Activated T-cell treated with anti-CD3 and anti-CD28 coated beads for 24 hours (primary cell): Measurements from ENCODE around the gene SEPTIN6.

Source experiments
- DNase-seq: peaks from one replicate; pipeline ENCODE4 v3.0.0-alpha.2; 2020; ENCODE audit warnings: low read depth

Gene SEPTIN6

DNA sequence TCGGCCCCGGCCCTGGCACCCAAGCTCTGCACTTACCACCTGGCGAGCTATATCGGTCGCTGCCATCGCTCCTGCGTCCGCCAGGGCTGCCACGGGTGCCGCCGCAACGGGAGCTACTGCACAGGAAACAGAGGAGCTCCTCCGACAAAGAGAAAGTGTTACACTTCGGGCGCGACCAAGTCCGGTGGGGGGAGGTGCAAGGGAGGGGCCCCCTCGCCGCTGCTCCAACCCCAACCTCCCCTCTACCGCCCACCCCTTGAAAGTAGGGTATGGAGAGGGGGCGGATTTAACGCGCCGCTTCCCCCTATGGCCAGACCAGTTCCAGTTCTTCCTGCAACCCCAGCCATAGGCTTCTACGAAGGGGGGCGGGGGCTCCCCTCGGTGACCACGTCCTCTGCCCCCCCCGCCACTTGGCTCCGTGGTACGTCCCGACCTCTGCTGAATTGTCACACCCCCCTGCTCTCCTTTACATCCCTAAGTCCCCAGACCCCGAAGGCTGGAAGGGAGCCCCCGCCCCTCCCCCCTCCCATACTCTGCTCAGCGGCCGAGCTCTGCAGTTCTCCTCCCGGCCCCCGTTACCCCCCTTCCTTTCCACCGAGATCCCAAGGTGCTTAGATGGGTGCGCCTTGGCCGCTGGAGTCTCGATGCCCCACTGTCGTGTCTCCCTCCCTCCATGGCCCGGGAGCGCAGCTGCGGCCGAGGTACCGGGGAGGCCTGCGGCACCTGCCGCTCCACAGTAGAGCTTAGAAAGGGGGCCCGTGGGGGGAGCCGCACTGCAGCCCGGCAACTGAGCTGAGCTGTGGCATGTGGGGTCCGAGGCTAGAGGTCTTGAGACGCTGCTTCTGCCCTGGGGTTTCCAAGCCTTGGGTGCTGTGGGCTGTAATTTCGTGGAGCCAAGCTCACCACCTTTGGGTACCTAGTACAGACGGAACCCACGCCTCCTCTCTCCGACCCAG is at the start of gene SEPTIN6:
Gene SEPTIN6 (minus strand): TSS at position 129 of the 956 bp plus-strand sequence. CDS start 63 bp downstream, at position 66.
- DNase-seq = peak; percentile 73

DNA sequence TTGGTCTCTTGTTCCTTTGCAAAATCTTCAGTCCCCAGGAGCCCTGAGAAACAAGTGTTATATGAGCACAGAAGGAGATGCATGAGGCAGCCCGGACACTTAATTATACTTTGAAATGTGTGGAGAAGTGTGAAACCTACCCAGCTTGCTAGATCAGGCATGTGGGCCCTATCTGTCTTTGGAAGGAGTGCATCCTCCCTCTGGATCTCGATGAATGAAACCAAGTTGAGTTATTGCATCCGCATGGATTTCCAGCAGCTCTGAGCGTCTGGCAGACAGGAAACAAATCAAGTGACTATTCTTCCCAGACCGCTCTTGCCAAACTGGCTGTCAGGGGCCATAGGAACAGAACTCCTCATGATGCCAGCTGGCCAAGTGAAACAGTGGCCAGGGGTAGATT is 45.8 kb upstream of the SEPTIN6 start:
- DNase-seq = no peak

DNA sequence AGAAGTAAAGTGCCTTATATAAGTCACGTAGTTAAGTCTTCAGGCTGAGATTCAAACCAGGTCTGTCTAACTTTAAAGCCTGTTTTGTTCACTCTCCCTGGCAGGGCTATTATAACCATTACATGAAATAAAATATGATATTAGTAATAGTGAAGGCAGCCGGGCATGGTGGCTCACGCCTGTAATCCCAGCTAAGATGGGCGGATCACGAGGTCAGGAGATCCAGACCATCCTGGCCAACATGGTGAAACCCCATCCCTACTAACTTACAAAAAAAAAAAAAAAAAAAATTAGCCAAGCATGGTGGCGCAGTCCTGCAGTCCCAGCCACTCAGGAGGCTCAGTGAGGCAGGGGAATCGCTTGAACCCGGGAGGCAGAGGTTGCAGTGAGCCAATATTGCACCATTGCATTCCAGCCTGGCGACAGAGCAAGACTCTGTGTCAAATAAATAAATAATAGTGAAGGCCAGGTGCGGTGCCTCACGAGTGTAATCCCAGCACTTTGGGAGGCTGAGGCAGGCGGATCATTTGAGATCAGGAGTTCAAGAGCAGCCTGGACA is 43.3 kb upstream of the SEPTIN6 start:
- DNase-seq = no peak

DNA sequence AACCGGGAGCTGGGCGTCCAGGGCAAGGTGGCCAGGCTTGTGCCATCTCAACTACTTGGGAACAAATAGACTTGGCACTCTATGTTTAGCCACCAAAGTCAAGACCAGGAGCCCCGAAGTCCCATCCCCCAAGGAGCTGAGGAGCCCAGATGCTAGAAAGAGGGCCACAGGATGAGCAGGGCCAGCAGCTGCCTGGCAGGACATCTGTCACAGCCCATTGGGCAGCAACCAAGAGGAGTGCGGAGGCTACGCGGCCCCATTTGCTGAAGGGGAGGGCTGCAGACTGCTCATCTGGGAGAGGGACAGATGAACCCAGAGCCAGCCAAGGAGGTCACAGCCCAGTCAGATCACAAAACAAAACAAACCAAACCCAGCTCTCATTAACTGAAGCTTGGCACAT is 42.5 kb upstream of the SEPTIN6 start:
- no peak for DNase-seq

DNA sequence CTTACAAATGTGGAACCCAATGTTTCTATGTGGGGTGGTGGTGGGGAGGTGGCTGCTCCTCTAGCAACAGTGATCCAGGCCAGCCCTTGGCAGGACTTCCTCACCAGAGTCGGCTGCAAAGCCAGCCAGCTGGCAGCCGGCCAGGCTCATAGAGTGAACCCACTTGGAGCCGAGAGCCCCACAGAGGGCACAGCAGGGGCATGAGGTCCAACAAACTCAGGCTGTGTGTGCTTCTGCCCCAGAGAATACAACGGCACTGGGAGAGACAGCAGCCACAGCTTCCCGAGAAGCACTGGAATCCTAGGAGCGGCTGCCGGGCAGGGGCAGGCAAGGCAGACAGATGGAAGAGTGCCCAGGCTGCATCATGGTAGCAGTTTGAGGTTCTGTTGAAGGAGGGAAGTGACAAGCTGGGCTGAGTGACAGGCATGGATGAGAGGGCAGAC is 42.0 kb upstream of the SEPTIN6 start:
- no peak for DNase-seq

DNA sequence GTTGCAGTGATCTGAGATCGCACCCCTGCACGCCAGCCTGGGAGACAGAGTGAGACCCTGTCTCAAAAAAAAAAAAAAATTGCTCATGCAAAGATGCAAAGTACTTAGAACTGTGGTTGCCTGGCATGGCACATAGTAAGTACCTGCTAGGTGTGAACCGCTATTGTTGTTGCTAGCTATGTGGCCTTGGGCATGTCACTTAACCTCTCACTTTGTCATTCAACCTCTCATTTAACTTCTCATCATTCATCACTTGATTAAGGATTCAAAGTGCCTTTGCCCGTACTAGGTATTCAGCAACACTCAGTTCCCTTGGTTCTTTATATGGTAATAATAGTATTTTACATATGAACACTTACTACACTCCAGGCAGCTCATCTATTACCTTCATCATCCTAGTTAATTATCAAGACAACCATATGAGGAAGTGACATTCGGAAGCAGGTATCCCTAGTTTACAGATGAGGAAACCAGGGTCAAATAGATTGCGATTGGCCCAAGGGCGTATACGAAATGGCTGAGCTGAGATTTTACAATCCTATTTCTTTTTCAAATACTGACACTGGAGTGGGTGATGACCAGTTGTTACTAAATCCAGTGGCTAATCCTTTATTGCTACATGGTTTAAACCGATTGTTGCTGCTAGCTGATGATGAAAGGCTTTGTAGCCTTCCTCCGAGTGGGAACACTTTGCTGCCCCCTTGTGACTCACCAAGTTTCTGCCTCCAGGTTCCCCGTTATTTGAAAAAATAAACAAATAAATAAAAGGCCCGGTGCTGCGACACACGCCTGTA is 36.6 kb upstream of the SEPTIN6 start:
- DNase-seq = peak; percentile 36

DNA sequence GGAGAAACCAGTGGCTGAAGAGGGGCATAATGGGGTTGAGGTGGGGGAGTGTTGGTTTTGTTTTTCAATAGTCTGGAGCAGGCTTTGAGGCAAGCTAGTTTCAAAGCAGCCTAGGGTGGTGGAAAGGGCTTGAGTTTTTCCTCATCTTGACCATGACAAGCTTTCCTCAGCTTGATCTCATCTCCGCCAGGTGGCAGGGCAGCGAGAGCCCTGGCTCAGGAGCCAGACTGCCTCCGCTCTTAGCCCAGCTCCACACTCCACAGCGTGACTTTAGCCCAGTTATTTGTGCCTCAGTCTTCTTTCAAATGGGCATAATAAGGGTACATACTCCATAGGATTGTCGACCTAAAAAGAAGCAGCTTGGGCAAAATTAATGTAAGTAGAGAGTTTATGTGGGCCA is 35.5 kb upstream of the SEPTIN6 start:
- DNase-seq = no peak

DNA sequence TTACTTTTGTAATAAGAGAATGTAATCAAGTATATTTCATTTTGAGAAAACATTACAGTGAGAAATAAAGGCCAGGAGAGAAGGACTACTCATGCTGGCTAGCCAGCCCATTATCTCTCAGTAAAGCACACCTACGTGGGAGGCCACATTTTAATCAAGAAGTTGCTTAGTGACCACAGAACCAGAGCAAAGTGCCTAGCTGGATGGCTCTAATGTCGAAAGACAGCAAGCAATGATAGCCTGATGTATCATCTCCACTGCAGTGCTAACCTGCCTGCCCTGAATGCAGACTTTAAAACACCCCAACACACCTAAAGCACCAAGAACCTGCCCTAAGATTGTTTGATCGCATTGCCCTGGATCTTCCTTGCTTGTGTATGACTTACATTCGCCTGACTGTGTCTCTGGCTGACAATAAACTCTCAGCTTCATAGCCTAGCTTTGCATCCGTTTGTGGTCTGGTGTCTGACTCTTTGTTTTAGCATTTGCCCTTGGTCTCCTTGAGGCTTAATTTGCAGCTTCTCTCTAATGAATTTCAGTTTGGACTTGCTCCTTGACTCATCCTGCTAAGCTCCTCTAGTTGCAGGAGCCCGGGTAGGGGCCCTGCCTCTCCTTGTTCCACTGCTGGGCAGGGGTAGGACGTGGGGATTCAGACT is 34.1 kb upstream of the SEPTIN6 start:
- no peak for DNase-seq

DNA sequence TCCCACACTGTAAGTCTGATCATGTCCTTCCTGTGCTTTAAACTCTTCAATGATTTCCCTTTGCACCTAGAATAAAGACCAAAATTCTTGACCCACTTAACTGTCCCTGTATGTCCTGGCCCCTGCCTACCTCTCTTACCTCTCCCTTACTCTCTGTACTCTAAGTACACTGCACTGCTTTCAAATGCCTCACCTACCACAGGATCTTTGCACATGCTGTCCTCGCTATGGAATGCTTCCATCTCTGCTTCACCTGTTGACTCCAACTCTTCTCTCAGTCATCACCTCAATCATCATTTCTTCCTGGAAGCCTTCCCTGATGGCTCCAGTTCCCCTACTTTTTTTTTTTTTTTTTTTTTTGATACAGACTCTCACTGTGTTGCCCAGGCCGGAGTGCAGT is 29.0 kb upstream of the SEPTIN6 start:
- no peak for DNase-seq

DNA sequence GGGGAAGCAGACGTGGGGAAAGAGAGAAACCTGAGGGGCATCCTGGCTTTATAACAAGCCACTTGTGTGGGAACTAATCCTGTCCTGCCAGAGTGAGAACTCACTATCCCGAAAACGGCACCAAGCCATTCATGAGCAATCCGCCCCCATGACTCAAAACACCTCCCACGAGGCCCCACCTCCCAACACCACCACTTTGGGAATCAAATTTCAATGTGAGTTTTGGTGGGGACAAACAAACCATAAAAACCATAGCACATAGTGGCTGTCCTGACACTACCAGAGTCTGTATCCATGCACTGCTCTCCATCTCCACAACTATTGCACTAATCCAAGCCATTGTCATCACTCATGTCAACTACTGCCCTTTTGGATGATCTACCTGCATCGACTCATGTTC is 28.5 kb upstream of the SEPTIN6 start:
- no peak for DNase-seq

DNA sequence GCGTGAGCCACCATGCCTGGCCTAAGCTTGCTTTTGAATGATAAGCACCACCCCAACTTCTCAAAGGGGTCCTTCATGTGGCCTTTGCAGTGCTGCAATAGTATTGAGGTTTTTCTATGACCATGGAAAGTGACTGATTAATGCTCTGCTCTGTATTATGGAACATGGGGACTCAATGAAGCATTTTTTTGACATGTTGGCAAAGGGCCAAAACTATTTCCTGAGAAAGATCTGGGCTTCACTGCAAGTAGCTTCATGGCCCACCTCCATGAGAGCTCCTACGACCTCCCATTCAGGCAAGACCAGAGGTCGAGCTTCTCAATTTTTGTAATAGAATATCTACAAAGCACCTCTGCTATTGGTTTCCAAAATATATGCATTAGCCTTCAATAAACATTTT is 16.7 kb upstream of the SEPTIN6 start:
- no peak for DNase-seq

DNA sequence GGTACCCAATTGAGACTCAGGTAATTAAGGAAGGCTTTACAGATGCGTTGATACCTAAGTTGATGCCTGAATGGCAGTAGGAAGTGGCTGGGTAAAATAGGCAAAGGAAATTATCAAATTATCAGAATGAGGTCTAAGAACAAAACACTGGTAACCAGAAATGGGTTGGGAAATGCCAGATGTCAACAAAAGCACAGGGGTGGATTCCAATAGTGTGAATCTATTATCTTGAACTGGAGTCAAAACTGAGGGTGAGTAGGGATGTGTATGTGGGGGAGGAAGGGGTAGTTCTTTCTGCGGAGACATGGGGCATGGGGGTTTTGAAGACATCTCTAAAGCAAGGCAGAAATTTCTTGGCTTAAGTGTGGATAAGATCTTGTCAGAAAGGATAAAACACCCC is 16.0 kb upstream of the SEPTIN6 start:
- no peak for DNase-seq

DNA sequence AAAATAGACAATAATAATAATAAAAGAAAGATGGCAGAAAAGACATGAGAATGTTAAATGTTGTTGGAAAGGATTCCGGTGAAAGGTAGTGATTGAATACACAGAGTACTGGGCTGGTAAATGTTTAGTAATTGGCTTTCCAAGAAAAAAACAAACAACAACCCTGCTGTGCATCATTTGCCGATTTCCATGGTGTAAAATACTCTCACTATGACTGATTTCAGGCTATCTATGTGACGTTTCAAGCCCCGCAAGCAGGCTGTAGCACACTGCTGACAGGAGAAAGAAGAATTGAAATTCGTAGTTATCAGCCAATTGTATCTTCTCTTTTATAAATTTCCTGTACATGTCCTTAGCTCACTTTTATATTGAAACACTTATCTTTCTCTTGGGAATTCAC is 13.6 kb upstream of the SEPTIN6 start:
- DNase-seq = no peak

DNA sequence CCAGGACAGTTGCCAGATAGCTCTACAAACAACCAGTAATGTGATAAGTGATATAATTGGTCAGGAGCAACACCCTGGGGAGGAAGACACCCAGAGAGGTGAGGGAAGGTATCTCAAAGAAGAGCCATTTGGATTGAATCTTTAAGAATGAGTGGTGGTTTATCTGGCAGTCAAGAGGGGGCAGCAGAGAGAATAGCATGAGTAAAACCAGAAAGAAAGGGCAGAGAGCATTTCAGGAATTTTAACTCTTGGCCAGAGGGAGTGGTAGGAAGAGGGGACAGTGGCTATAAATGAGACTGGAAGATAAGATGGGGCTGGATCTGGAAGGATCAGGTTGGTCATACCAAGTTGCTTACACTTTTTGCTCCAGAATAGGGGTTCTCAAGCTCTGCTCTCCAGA is 5.9 kb upstream of the SEPTIN6 start:
- DNase-seq = no peak

DNA sequence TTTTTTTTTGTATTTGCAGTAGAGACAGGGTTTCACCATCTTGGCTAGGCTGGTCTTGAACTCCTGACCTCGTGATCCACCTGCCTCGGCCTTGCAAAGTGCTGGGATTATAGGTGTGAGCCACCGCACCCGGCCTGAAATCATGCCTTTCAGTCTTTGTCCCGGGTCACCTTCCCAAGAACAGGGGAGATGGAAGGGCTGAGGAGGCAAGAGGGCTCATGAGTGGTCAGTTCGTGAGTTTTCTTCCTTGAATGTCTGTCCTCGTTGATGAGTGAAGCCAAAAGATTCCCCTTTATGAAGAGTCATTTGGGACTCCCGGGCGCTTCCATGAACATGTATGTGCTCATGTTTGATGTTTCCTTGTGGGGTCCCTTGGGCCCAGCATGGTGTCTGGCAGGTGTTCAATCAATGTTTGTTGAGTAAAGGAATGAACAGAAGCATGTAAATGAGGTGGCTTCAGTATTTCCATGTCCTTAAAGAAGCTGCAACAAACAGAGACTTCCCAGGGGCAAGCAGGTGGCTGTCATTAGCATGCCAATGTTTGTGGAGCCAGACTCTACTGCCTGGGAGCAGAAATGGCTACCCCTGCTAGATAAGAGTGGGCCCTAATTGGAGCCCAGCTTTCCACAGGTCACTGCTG is 3.4 kb upstream of the SEPTIN6 start:
- DNase-seq = no peak

DNA sequence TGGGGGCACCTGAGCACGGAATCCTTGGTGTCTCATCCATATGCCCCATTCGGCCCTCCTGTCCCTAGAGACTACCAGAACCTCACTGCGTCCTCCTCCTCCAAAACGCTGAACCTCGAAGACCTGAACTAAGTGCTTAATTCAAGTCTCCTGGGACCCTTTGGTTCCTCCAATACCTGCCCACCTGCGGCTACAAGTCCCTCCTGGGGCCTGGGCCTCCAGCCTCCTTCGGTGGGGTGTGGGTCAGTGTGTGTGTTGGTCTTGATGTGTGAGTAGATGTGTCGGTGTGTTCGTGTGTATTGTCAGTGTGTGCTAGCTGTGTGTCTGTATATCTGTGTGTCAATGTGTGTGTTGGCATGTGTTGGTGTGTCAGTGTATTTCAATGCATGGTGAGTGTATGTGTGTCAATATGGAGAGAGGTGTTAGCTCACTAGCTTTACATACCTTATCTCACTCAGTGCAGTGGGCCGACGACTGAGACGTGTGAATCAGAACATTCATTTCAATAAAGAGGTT is 2.6 kb upstream of the SEPTIN6 start:
- DNase-seq = no peak

DNA sequence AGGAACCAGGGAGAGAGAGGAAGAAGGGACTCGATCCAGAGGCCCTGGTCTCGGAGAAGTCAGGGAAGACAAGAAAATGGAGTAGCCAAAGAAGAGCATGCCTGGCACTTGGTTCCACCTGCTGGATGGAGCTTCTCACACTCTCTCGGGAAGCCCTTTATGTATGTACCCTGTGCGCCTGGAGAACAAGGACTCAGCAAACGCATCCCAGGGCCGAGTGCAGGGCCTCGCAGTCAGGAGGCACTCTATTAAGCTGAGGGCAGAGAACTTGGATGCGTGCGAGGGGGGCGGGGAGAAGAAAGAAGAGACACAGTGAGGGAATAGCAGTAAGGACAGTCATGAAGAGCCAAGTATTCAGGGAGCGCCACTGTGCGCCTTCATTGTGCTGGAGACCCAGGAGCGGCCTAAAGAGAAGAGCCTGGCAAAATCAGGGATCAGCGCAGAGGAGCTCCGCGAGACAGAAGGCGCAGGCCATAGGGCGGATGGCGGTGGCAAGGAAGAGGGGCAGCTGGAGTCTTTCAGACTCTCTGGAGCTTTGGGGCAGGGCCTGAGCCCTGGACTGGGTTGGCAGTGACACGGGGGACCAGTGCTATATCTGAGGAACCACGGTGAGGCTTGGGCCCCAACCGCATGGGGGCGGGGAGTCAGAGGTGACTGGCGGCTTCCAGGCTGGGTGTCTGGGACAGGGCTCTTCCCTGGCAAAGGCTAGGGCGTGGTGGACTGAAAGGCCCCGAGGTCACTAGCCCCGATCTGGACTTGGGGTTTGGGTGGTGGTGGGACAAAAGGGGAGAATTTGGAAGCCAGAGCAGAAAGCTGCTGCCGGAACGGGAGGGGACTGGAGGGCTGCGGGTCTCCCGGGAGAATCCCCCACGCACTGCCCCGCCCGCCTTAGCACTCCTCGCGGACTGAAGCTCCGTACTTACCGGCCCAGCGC is 1.9 kb upstream of the SEPTIN6 start:
- no peak for DNase-seq

DNA sequence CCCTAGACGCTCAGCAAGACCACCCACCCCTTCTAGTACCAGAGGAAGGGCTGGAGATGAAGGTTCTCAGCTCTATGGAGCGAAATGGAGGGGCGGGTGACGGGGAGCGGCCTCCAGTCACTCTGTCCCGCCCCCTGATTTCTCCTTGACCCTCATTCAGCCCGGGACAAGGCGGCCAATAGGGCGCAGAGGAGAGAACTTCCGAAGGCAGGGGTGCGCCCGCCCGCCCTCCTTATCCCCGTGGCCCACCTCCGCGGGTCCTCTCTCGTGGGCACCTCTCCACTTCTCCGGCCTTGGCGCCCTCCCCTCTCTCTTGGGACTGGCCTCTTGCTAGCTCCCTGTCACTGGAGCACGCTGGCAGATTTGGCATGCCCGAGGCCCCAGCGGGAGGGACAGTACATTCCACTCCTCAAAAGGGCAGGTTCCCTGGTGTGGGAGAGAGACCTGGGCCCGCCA is 1.1 kb upstream of the SEPTIN6 start:
- no peak for DNase-seq

DNA sequence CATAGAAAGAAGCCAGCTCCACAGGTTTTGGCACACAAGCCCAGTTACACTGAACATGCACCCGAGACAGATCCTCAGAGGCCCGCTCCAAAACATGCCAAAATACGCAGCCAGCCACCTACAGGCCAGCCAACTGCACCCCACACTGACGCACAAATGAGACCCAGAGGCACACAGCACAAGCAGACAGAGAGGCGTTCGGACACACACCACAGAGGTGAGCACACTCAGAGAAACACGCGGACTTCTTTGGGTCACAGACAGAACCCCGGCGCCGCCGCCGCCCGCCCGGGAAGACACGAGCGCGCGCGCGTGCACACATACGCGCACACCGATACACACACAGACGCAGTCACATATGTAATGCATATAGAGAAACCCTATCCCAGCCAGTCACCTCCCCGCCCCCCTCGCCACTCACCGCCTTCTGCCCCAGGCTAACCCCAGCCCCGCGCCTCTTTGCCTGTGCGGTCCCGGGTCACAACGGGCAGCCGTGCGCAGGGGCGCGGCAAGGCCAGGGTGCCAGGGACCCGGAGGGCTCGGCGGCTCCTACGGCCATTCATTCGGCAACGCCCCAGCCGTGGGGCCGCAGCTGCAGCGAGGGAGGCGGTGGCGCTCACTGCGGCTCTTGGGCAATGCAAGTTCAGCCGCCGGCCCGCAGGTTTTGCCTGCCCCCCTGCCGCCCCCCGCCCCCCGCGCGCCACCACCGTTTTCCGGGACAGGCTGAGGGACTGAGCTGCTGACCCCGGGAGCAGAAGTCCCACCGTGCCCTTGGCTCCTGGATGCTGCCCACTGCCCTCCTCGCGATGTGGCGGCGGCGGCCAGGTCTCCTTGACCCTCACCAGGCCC is 553 bp downstream of the SEPTIN6 start:
- no peak for DNase-seq
